Measurements from ENCODE around the gene SLC25A27.

DNA sequence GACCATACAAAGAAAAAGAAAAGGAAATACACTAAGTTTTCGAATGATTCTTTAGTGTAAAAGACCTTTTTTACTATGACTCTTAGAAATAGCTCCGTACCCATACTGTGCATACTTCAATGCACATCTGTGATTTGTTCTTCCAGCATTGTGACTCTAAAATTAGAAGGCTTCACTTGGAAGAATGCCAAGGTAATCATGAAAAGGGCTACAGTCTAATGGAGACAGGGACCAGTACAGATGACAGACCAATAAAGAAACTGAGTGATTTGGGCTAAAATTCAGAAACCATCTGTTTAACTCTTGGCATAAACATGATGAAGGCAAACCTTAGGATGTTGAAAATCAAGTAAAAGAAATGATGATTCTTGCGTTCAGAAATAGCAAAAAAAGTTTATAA, 46.4 kb upstream of the SLC25A27 start:
- no peak for TF ChIP-seq CTCF (IDR thresholded peaks at IDR 0.05)
- TF ChIP-seq POLR2A (IDR thresholded peaks at IDR 0.05): no peak
- TF ChIP-seq POLR2AphosphoS5 (IDR thresholded peaks at IDR 0.05): no peak
- TF ChIP-seq EP300 (IDR thresholded peaks at IDR 0.05): no peak
